Thyroid gland (tissue), 4 donors: ENCODE measurements around the gene IRS2. TPM values are rescaled to one million over a fixed set of nuclear protein-coding genes. Genes with fewer than 3 reads are reported as not detected.

ENCODE experiments used
- DNase-seq, 2 donors: peaks; one replicate each; pipeline ENCODE4 v3.0.0-alpha.2; 2019
- H3K27ac ChIP-seq, 3 donors: fragments of 200-600 bp; sonication (generic); 1 replicate in 2 of 3; 2 replicates in 1 of 3; pipeline ENCODE4 v1.5.1; 2016 to 2019; ENCODE audit warnings: mild to moderate bottlenecking in 1 of 3, moderate library complexity in 1 of 3
- H3K27me3 ChIP-seq: fragments of 200-600 bp; sonication (generic); one replicate; pipeline ENCODE4 v1.5.1; 2019
- H3K36me3 ChIP-seq, 2 donors: fragments of 200-600 bp; sonication (generic); one replicate each; pipeline ENCODE4 v1.5.1; 2016 to 2019
- H3K4me1 ChIP-seq, 2 donors: fragments of 200-600 bp; sonication (generic); one replicate each; pipeline ENCODE4 v1.5.1; 2017 to 2019
- H3K4me3 ChIP-seq, 3 donors: fragments of 200-600 bp; sonication (generic); replicated peaks in 1 of 3; 1 replicate in 2 of 3; 2 replicates in 1 of 3; pipeline ENCODE4 v1.5.1; 2016; ENCODE audit warnings: mild to moderate bottlenecking in 1 of 3
- H3K9me3 ChIP-seq: fragments of 200-600 bp; sonication (generic); one replicate; pipeline ENCODE4 v1.5.1; 2017
- CTCF ChIP-seq, 6 experiments: fragments of 200-600 bp in 3 of 6; fragments of 450-650 bp in 3 of 6; sonication (generic) in 3 of 6; IDR thresholded peaks; one replicate each; pipeline ENCODE4 v1.5.1; 2016 to 2019; ENCODE audit warnings: antibody characterized with exemption in 6 of 6, mild to moderate bottlenecking in 2 of 6, inconsistent platforms in 1 of 6, moderate library complexity in 1 of 6
- POLR2A ChIP-seq, 2 donors: fragments of 450-650 bp; IDR thresholded peaks; one replicate each; pipeline ENCODE4 v1.6.1; 2017; ENCODE audit warnings: antibody characterized with exemption in 2 of 2, mild to moderate bottlenecking in 2 of 2, moderate library complexity in 1 of 2
- WGBS, 2 donors: methylation state at CpG; one replicate each; pipeline ENCODE4 v1.1.5; 2017; 5-methylcytosine and 5-hydroxymethylcytosine counted together
- intact Hi-C: fragments of 100-400 bp; cut with DNase I; formaldehyde crosslinking; loops from one replicate; pipeline ENCODE4 v1.15.1; 2023
- total RNA-seq, 4 donors: library from RNA; depleted of rRNA; stranded (reverse); fragments of >200 nt; gene quantifications; one replicate each; pipeline ENCODE4 v1.2.3, GENCODE V29; 2016

Gene IRS2
- total RNA-seq, 4 donors from 2014 or later, result 12.9 to 29.1 (median 17.6) TPM

- WGBS, 2 donors, result 68 to 72% methylated on average over 5 of the region's 5 CpGs
- no peaks in the 10 kb centered on the region for H3K36me3 ChIP-seq
- no peaks in the 10 kb centered on the region for H3K9me3 ChIP-seq
- intact Hi-C loops, result no loop called here
- H3K27ac ChIP-seq, result no peak overlapping the region
- no peak overlapping the region for H3K4me3 ChIP-seq
- no peak for TF ChIP-seq CTCF (IDR thresholded peaks at IDR 0.05)
- no peak for TF ChIP-seq POLR2A (IDR thresholded peaks at IDR 0.05)
- H3K4me1 ChIP-seq, result peaks cover 0 to 6% of the 10 kb centered on the region in 2 donors
- DNase-seq, result no peak
- H3K27me3 ChIP-seq, result no peaks in the 10 kb centered on the region
Observed at GRCh38 chr13:109816112-109816807, 29.9 kb upstream of the IRS2 start.

- Histone ChIP-seq H3K27ac (no peak overlapping the region), H3K4me1 (peaks cover 0 to 6% of the 10 kb centered on the region in 2 donors), H3K27me3 (no peaks in the 10 kb centered on the region), H3K9me3 (no peaks in the 10 kb centered on the region), H3K36me3 (no peaks in the 10 kb centered on the region), H3K4me3 (no peak overlapping the region)
- TF ChIP-seq POLR2A (IDR thresholded peaks at IDR 0.05) (no peak), CTCF (IDR thresholded peaks at IDR 0.05) (no peak)
- WGBS, 2 donors, result 89 to 91% methylated on average over 5 of the region's 5 CpGs
- intact Hi-C loops, result no loop called here
- DNase-seq, result no peak
Observed at GRCh38 chr13:109815651-109816050, 29.3 kb upstream of the IRS2 start.

GRCh38 chr13:109813663-109814062 lies 27.3 kb upstream of the IRS2 start:
- H3K4me3 ChIP-seq, result no peak overlapping the region
- H3K4me1 ChIP-seq, result peaks cover 0 to 6% of the 10 kb centered on the region in 2 donors
- H3K27ac ChIP-seq, result no peak overlapping the region
- no peaks in the 10 kb centered on the region for H3K9me3 ChIP-seq
- no peaks in the 10 kb centered on the region for H3K36me3 ChIP-seq
- TF ChIP-seq POLR2A (IDR thresholded peaks at IDR 0.05) (no peak), CTCF (IDR thresholded peaks at IDR 0.05) (no peak)
- no peaks in the 10 kb centered on the region for H3K27me3 ChIP-seq
- no peak for DNase-seq
- intact Hi-C loops, result no loop called here

GRCh38 chr13:109812382-109812781 lies 26.0 kb upstream of the IRS2 start:
- intact Hi-C loops, result no loop called here
- peaks cover 0 to 6% of the 10 kb centered on the region in 2 donors for H3K4me1 ChIP-seq
- TF ChIP-seq CTCF (IDR thresholded peaks at IDR 0.05), result no peak
- no peak for TF ChIP-seq POLR2A (IDR thresholded peaks at IDR 0.05)
- WGBS, 2 donors, result 51 to 84% methylated on average over 6 to 8 of the region's 8 CpGs
- no peaks in the 10 kb centered on the region for H3K9me3 ChIP-seq
- no peak overlapping the region for H3K27ac ChIP-seq
- no peaks in the 10 kb centered on the region for H3K27me3 ChIP-seq
- no peak for DNase-seq
- no peak overlapping the region for H3K4me3 ChIP-seq
- H3K36me3 ChIP-seq, result no peaks in the 10 kb centered on the region

GRCh38 chr13:109810761-109811510 lies 24.6 kb upstream of the IRS2 start:
- Histone ChIP-seq H3K4me3 (no peak overlapping the region), H3K27ac (no peak overlapping the region), H3K9me3 (no peaks in the 10 kb centered on the region), H3K36me3 (no peaks in the 10 kb centered on the region), H3K4me1 (no peaks in the 10 kb centered on the region), H3K27me3 (no peaks in the 10 kb centered on the region)
- WGBS, 2 donors, result 89 to 92% methylated on average over 19 of the region's 19 CpGs
- no peak for TF ChIP-seq POLR2A (IDR thresholded peaks at IDR 0.05)
- no peak for TF ChIP-seq CTCF (IDR thresholded peaks at IDR 0.05)
- no peak for DNase-seq
- intact Hi-C loops, result no loop called here
